GM19467 (cell line): ENCODE results near the gene SLC25A27.
"Not testable (repeated sequence)": the region's sequence is repeated elsewhere in the genome, so short reads cannot be mapped to it uniquely, and the experiment has no call there.

ENCODE experiments used
- ATAC-seq: cut with Tn5 transposase; IDR thresholded peaks from one replicate; pipeline ENCODE4 v1.9.1; 2021; ENCODE audit warnings: mild to moderate bottlenecking, moderate library complexity; ENCODE audit not compliant: unreplicated experiment

SLC25A27 gene

GRCh38 chr6:46652603-46653438, at the start of gene SLC25A27, which contains the start of gene CYP39A1:
SLC25A27 (plus strand) TSS chr6:46652975; CDS start chr6:46653193, 218 bp downstream.
CYP39A1 (minus strand) TSS chr6:46652818; CDS start chr6:46652582, 236 bp downstream.
- peak; percentile 100 for ATAC-seq

DNA sequence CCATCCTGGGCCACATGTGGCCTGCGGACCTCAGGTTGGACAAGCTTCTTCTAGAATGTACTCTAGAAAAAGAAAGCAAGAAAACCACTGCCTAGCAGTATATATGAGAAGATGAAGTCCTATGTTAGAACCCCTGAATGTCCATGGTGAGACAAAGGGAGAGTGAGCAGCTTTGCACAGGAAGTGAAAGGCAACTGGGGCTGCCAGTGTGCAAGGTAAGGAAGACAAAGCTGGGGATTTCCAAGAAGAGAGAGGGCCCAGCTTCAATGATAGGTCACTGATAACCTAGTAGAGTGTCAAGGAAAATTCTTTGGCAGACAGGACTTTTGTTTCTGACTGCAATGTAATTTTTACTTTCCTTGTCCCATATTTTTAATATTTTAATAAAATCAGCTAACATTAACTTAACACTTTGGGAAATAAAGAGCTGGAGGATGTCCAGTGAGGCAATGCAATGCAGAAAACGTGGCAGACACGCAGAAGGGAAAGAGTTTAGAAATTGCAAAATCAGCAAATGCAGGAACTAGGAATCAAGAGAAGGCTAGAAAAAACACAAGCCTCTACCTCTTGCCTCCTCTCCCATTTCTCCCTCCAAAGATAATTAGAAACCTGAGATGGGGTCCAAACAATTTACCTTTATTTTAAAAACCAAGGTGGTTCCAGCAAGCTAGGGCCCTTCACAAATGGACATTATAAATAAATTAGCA, 47.5 kb upstream of the SLC25A27 start:
- ATAC-seq = no peak

- ATAC-seq = no peak
These were observed 46.4 kb upstream of the SLC25A27 start for GRCh38 chr6:46606338-46606737.

DNA sequence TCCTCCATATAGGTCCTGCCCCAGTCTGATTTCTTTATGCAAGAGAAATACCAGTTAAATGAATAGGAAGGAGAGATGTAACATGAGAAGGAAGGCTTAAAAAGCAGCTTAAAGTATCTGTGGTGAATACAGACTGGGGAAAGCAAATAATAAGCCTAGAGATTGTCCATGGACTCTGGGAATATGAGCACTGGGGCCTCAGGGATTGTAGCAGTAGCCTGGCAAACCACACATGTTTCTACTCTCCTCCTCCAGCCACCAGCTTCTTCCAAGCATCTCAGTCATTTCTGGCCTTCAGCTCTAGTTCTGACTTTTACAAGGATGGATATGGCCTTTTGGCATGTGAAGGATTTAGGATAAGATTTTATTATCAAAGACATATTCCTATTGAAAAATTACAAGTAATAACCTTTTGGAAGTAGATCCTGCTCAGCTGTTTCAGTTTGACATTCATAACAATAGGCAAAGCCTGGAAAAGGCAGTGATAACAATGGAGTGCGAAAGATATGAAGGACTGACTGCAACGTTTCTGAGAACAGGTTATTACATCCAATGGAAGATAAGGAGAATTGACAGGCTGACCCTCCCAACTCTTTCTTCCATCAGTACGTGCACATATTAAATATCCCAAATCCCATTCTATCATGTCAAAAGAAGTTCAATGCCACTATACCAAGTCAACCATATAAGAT, 41.8 kb upstream of the SLC25A27 start:
- no peak for ATAC-seq

- ATAC-seq = no peak
These were observed 40.1 kb upstream of the SLC25A27 start for GRCh38 chr6:46612645-46613044.

GRCh38 chr6:46618726-46619125, 34.0 kb upstream of the SLC25A27 start:
- ATAC-seq = no peak

DNA sequence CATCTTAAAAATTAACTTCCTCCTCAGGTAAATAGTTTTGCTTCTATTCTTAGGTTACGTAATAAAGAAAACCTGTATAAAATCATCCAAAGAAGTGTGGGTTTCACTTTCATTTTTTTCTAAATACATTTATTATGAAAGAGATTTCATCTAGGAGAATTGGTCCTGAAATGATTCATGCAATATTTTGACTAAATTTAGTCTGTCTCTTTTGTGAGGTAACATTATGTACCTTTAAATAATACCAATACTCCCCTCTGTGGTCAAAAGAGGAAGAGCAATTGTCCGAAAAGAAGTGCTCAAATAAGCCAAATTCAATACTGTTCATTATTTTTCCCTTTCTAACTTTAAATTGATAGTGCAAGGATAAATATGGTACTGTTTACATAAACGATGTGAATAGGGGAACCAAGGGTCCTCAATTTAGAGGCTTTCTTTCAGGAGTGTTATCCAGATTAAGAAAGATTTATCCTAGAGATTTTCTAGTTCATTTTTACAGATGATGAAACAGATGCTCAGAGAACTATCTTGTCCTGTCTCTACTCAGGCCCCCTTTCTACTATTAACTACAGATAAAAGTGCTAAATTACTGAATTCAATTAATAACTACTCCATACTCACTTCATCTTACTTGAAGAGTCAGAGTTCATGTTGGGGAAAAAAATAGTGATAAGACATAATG, 26.4 kb upstream of the SLC25A27 start:
- ATAC-seq = peak; percentile 75

- ATAC-seq = no peak
These were observed 25.8 kb upstream of the SLC25A27 start for GRCh38 chr6:46626976-46627375.

GRCh38 chr6:46628498-46628897, 24.3 kb upstream of the SLC25A27 start:
- ATAC-seq = no peak

- no peak for ATAC-seq
These were observed 23.8 kb upstream of the SLC25A27 start for GRCh38 chr6:46628976-46629375.

DNA sequence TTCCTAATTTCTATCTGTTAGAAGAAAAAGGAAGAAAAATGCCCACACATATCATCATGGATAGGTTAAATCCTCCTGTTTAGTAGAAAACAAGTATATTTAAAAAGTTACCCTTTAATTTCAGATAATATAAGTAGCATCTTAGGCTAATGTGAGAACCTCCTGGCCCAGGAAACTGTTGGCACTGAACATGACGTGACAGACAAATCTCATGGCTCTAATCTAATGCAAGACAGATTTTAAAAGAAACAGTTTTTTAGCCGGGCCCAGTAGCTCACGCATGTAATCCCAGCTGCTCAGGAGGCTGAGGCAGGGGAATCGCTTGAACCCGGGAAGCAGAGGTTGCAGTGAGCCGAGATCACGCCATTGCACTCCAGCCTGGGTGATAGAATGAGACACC, 23.1 kb upstream of the SLC25A27 start:
- ATAC-seq = no peak

DNA sequence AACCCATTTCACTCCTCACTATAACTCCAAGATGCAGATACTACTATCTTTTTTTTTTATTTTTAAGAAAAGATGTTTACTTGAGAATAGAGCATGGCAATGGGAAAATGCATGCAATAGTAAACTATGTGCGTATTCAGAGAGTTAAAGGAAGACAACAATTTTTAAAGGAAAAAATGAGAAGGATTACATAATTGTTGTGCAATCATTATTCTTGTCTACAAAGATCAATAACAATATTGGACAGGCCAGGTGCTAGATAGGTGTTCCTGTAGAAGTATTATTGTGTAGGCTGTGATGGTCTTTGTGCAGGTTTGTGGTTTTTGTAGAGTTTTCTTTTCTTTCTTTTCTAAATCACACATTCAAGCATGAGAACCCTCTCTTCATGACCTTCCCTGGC, 20.7 kb upstream of the SLC25A27 start:
- no peak for ATAC-seq

DNA sequence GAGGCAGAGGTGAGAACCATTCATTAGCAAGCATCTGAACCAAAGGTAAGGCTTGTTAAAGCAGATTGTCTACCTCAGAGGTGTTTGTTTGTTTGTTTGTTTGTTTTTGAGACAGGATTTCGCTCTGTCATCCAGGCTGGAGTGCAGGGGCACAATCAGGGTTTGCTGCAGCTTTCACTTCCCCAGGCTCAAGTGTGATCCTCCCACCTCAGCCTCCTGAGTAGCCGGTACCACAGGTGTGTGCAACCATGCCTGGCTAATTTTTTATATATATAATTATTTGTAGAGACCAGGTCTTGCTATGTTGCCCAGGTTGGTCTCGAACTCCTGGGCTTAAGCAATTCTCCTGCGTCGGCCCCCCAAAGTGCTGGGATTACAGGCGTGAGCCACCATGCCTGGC, 17.3 kb upstream of the SLC25A27 start:
- ATAC-seq = no peak

- no peak for ATAC-seq
These were observed 15.6 kb upstream of the SLC25A27 start for GRCh38 chr6:46637145-46637544.

GRCh38 chr6:46637933-46638332, 14.8 kb upstream of the SLC25A27 start:
- no peak for ATAC-seq

DNA sequence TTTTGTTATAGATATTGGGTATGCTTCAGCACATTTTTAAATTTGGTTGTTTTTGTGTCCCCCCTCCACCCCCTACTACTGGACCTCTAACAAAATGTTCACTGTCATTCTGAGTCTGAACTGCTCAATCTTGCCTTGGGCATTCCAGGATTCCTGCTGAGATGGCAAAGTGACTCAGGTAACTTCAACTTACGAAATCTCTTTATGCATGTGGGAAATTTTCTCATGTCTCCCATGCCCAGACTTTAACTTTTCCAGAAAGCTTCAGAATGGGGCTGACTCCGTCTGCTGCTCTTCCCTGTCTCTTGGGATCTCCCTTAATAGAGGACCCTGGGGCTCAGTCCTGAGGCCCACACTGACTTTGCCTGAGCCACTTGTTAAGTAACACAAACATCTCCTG, 14.1 kb upstream of the SLC25A27 start:
- no peak for ATAC-seq

- ATAC-seq = no peak
These were observed 9.6 kb upstream of the SLC25A27 start for GRCh38 chr6:46642928-46643751.

GRCh38 chr6:46645265-46645664, 7.5 kb upstream of the SLC25A27 start:
- ATAC-seq = no peak

GRCh38 chr6:46648108-46648507, 4.7 kb upstream of the SLC25A27 start:
- ATAC-seq = not testable (repeated sequence)

- ATAC-seq = no peak
These were observed 3.8 kb upstream of the SLC25A27 start for GRCh38 chr6:46648869-46649492.
